ENCODE data around the gene KRTAP10-6.

GRCh38 chr21:44574457-44575306 lies 17.6 kb downstream of the KRTAP10-6 start:
- TF ChIP-seq CTCF (IDR thresholded peaks at IDR 0.05; ENCODE audit: poor library complexity) (no peak), EZH2 (IDR thresholded peaks at IDR 0.05; ENCODE audit: borderline replicate concordance) (no peak)
